Psoas muscle (tissue), 8 donors: ENCODE data around the gene CABLES1. TPM values are rescaled to one million over a fixed set of nuclear protein-coding genes. Genes with fewer than 3 reads are reported as not detected.

Experiments
- ATAC-seq, 4 donors: fragments of 200-7000 bp; cut with Tn5 transposase; one replicate each; pipeline ENCODE4 v1.9.1; 2020; ENCODE audit warnings: moderate library complexity in 3 of 4, mild to moderate bottlenecking in 2 of 4
- DNase-seq, 2 donors: peaks; one replicate each; pipeline ENCODE4 v3.0.0-alpha.2; 2020
- H3K27ac ChIP-seq: fragments of 200-600 bp; one replicate; pipeline ENCODE4 v1.8.0; 2022
- H3K27me3 ChIP-seq, 3 donors: fragments of 200-600 bp in 1 of 3; one replicate each; pipeline versions ENCODE4 v1.6.1 to v1.8.0; 2013 to 2022; ENCODE audit warnings: low read length in 2 of 3, mild to moderate bottlenecking in 2 of 3, moderate library complexity in 1 of 3; ENCODE audit not compliant: insufficient read depth in 3 of 3
- H3K36me3 ChIP-seq, 2 donors: fragments of 200-600 bp in 1 of 2; one replicate each; pipeline versions ENCODE4 v1.6.1 to v1.8.0; 2013 to 2022; ENCODE audit warnings: low read depth in 1 of 2, mild to moderate bottlenecking in 1 of 2, moderate library complexity in 1 of 2; ENCODE audit not compliant: insufficient read depth in 1 of 2
- H3K4me1 ChIP-seq: fragments of 200-600 bp; one replicate; pipeline ENCODE4 v1.8.0; 2022
- H3K4me3 ChIP-seq: fragments of 200-600 bp; one replicate; pipeline ENCODE4 v1.8.0; 2022; ENCODE audit warnings: mild to moderate bottlenecking
- H3K9me3 ChIP-seq: fragments of 200-600 bp; one replicate; pipeline ENCODE4 v1.8.0; 2022
- CTCF ChIP-seq: fragments of 200-600 bp; IDR thresholded peaks from one replicate; pipeline ENCODE4 v1.8.0; 2022; ENCODE audit warnings: antibody characterized with exemption
- WGBS, 3 donors: extraction: QIAGEN DNeasy Blood & Tissue Kit; methylation state at CpG; one replicate each; pipeline versions ENCODE4 v1.1.6 to v1.1.7; 2013; 5-methylcytosine and 5-hydroxymethylcytosine counted together
- intact Hi-C, 2 donors: fragments of 100-400 bp; cut with DNase I; formaldehyde crosslinking; loops; one replicate each; pipeline versions ENCODE4 v1.11.0 to v1.14.2; 2022
- polyA plus RNA-seq, 3 donors: library from polyadenylated mRNA; stranded (reverse); fragments of 200-250 nt; gene quantifications; one replicate each; pipeline ENCODE4 v1.2.3, GENCODE V29; 2013
- total RNA-seq, 4 donors: library from RNA; stranded (reverse); fragmentation: NEBNext Ultra II Directional in 2 of 4; extraction: Animal tissue kit (Norgen Biotek cat#: 25700) in 2 of 4; gene quantifications; one replicate each; pipeline versions ENCODE4 v1.2.1 to v1.2.4, GENCODE V29; 2021 to 2023
- donor health status: healthy with polysubstance abuse.
- donor health status: DM: no; HTN: no; CAD: no; lungs with moderate emphysema.
- donor health status: Bipolar disorder and iron deficiency.
- donor health status: healthy.
- donor health status: DM: yes; HTN: yes; CAD: no.
- donor health status: DM: no; HTN: no; CAD: no.
- donor health status: DM: no; HTN: no; CAD: no.
- donor health status: DM: yes; HTN: yes; CAD: no.

CABLES1 gene
- total and polyA plus RNA-seq, 7 donors: 0.42 to 1.5 (median 0.98) TPM

GRCh38 chr18:23131693-23132319, 3.5 kb upstream of the CABLES1 start:
- Histone ChIP-seq H3K4me1 (peaks cover 10% of the 10 kb centered on the region), H3K27me3 (peaks cover 0 to 29% (median 10%) of the 10 kb centered on the region in 3 donors), H3K36me3 (no peaks in the 10 kb centered on the region), H3K9me3 (no peaks in the 10 kb centered on the region), H3K27ac (no peak overlapping the region), H3K4me3 (no peak overlapping the region)
- peak; percentile 79 for TF ChIP-seq CTCF
- 31 to 33% (median 32%) methylated on average over 8 of the region's 8 CpGs for WGBS, 3 donors
- intact Hi-C loops: loop anchor here (5.0 kb wide), 4 partner anchors 225 to 280 kb away; no protein-coding TSS in a partner anchor
- ATAC-seq (peak; percentile 65 to 79 (median 74)), DNase-seq (no peak)

GRCh38 chr18:23133860-23134779, 1.2 kb upstream of the CABLES1 start:
- no peak for ATAC-seq
- H3K9me3 ChIP-seq: no peaks in the 10 kb centered on the region
- intact Hi-C loops: loop anchor here (2.0 to 5.0 kb wide), 5 partner anchors 223 to 278 kb away; no protein-coding TSS in a partner anchor
- H3K36me3 ChIP-seq: no peaks in the 10 kb centered on the region
- peaks cover 10% of the 10 kb centered on the region for H3K4me1 ChIP-seq
- peaks cover 0 to 36% (median 20%) of the 10 kb centered on the region in 3 donors for H3K27me3 ChIP-seq
- WGBS, 3 donors: 54 to 61% (median 55%) methylated on average over 18 of the region's 18 CpGs
- no peak overlapping the region for H3K27ac ChIP-seq
- DNase-seq: no peak
- no peak overlapping the region for H3K4me3 ChIP-seq
- no peak for TF ChIP-seq CTCF

- Histone ChIP-seq H3K4me1 (peaks cover 10% of the 10 kb centered on the region), H3K9me3 (no peaks in the 10 kb centered on the region), H3K4me3 (peak overlapping the region; percentile 72), H3K27ac (peak overlapping the region; percentile 55), H3K27me3 (peaks cover 0 to 36% (median 20%) of the 10 kb centered on the region in 3 donors), H3K36me3 (no peaks in the 10 kb centered on the region)
- intact Hi-C loops: loop anchor here in 1 of 2 donors (2.0 kb wide), 1 partner anchor 275 kb away; no protein-coding TSS in a partner anchor
- WGBS, 3 donors: 0% methylated on average over 60 to 134 of the region's 134 CpGs
- TF ChIP-seq CTCF: no peak
- DNase-seq (peak; percentile 46 to 65), ATAC-seq (peak in 2 of 4 donors; percentile 14 to 31)
These were observed 453 bp downstream of the CABLES1 start for GRCh38 chr18:23135550-23136325.

- Histone ChIP-seq H3K36me3 (no peaks in the 10 kb centered on the region), H3K27ac (no peak overlapping the region), H3K9me3 (no peaks in the 10 kb centered on the region), H3K4me1 (peaks cover 10% of the 10 kb centered on the region), H3K27me3 (peaks cover 0 to 36% (median 20%) of the 10 kb centered on the region in 3 donors), H3K4me3 (peak overlapping the region; percentile 72)
- TF ChIP-seq CTCF: no peak
- intact Hi-C loops: no loop called here
- ATAC-seq (peak in 2 of 4 donors; percentile 38 to 47), DNase-seq (peak; percentile 39 to 66)
- 9 to 29% (median 10%) methylated on average over 53 to 72 of the region's 72 CpGs for WGBS, 3 donors
These were observed 1.2 kb downstream of the CABLES1 start for GRCh38 chr18:23136326-23137096.
